Left ventricle myocardium inferior (tissue), 1 donor: ENCODE measurements around the gene CCDC50. TPM values are rescaled to one million over a fixed set of nuclear protein-coding genes. Genes with fewer than 3 reads are reported as not detected.

Experiments
- DNase-seq: peaks from one replicate; pipeline ENCODE4 v3.0.0-alpha.2; 2020
- H3K27ac ChIP-seq: fragments of 200-600 bp; replicated peaks from 2 replicates; pipeline ENCODE4 v1.8.0; 2021
- H3K27me3 ChIP-seq: fragments of 200-600 bp; 2 replicates; pipeline ENCODE4 v1.8.0; 2021; ENCODE audit warnings: low read depth
- H3K36me3 ChIP-seq: fragments of 200-600 bp; 2 replicates; pipeline ENCODE4 v1.8.0; 2021
- H3K4me1 ChIP-seq: fragments of 200-600 bp; 2 replicates; pipeline ENCODE4 v1.8.0; 2021
- H3K4me3 ChIP-seq: fragments of 200-600 bp; 2 replicates; pipeline ENCODE4 v1.8.0; 2021; ENCODE audit warnings: mild to moderate bottlenecking, moderate library complexity
- H3K9me3 ChIP-seq: fragments of 200-600 bp; replicated peaks from 2 replicates; pipeline ENCODE4 v1.8.0; 2021
- intact Hi-C: fragments of 100-400 bp; cut with micrococcal nuclease; formaldehyde crosslinking; loops from one replicate; pipeline ENCODE4 v1.11.0; 2022
- total RNA-seq: library from RNA; stranded (reverse); fragmentation: NEBNext Ultra II Directional; extraction: Animal tissue kit (Norgen Biotek cat#: 25700); gene quantifications from one replicate; pipeline ENCODE4 v1.2.1, GENCODE V29; 2021
- TF ChIP-seq, protein P1 (sequence below): fragments of 200-600 bp; IDR thresholded peaks from 2 replicates; pipeline ENCODE4 v1.8.0; 2021; ENCODE audit warnings: antibody characterized with exemption, mild to moderate bottlenecking, borderline replicate concordance
- donor health status: DM: no; HTN: yes; CAD: no; lungs with severe emphysema.

CCDC50 gene
- total RNA-seq, 1 donor from 2014 or later: 52.1 TPM

DNA sequence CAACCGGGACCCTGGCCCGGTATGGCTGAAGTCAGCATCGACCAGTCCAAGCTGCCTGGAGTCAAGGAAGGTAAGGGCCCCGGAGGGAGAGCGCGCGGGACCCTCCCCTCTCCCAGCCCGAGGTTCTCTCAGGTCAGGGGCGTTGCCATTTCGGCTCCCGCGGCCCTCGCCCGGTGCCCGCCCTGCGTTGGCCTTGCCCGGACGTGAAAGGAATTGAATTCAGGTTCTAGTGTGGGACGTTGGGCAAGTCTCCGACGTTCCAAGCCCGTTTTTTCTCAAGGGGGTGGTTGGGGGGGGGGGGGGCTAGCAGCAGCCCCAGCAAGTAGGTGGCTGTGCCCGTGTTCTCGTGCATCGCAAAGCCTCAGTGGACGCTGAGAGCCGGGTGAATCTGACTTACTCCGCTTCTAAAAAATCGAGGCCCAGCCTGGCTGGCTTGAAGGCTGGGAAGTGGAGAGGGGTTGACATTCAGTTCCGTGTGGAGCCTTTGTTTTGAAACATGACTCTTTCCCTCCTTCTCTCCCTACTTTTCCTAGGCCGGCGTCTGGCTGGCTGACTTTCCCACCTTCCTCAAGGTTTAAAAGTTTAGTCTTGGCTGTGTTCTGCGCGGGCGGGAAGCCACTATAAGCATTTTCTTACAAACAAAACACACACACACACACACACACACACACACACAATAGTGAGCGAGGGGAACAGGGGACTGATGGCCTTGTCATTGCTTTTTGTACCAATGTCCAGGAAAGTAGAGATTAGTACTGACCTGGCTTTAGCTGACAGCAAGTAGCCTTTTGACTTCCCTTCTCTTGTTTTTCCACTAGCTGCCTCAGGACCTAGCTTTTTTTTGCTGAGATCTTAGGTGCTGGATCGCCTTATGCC is 698 bp downstream of the CCDC50 start, which contains the start of gene UTS2B:
Gene UTS2B, minus strand, starts transcription at position 873 of the 876 bp plus-strand sequence. CDS start 48,337 bp downstream, outside the sequence.
- peak; percentile 43 for DNase-seq
- Histone ChIP-seq H3K36me3 (no peaks in the 10 kb centered on the region), H3K27me3 (no peaks in the 10 kb centered on the region), H3K9me3 (no peaks in the 10 kb centered on the region), H3K4me1 (peaks cover 66% of the 10 kb centered on the region), H3K4me3 (peak within 1 kb of the TSS; percentile 94), H3K27ac (peak within 1 kb of the TSS; percentile 96)
- TF ChIP-seq, protein P1, sequence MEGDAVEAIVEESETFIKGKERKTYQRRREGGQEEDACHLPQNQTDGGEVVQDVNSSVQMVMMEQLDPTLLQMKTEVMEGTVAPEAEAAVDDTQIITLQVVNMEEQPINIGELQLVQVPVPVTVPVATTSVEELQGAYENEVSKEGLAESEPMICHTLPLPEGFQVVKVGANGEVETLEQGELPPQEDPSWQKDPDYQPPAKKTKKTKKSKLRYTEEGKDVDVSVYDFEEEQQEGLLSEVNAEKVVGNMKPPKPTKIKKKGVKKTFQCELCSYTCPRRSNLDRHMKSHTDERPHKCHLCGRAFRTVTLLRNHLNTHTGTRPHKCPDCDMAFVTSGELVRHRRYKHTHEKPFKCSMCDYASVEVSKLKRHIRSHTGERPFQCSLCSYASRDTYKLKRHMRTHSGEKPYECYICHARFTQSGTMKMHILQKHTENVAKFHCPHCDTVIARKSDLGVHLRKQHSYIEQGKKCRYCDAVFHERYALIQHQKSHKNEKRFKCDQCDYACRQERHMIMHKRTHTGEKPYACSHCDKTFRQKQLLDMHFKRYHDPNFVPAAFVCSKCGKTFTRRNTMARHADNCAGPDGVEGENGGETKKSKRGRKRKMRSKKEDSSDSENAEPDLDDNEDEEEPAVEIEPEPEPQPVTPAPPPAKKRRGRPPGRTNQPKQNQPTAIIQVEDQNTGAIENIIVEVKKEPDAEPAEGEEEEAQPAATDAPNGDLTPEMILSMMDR: no peak
- intact Hi-C loops: loop anchor here (10.0 kb wide), 1 partner anchor 65 kb away; no protein-coding TSS in a partner anchor

DNA sequence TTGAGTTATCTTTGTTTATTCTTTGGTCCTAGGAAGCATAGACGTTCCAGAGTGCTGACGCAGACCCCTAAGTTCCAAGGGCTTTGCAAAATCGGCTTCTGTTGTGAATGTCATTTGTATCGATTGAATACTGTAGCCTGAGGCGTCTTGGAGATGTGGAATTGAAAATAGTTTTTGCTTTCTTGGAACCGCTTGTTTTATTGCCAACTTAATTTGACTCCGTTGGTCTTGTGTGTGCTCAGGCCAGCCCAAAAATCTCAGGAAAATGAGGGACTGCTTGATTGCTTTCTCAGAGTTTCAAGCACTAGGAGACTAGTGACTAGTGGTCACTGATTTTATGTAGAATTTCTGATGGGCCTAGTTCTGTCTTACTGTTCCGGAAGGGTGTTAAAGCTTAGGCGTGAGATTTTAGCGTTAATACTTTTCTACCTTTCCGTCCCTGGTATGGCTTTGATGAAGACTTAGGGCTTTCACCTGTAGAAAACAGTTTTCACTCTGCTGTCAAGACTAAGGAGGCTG is 1.4 kb downstream of the CCDC50 start:
- TF ChIP-seq, protein P1: no peak
- Histone ChIP-seq H3K4me1 (peaks cover 73% of the 10 kb centered on the region), H3K27ac (peak overlapping the region; percentile 96), H3K9me3 (no peaks in the 10 kb centered on the region), H3K4me3 (peak overlapping the region; percentile 94), H3K36me3 (no peaks in the 10 kb centered on the region), H3K27me3 (no peaks in the 10 kb centered on the region)
- no peak for DNase-seq
- intact Hi-C loops: loop anchor here (10.0 kb wide), 1 partner anchor 64 kb away; no protein-coding TSS in a partner anchor

DNA sequence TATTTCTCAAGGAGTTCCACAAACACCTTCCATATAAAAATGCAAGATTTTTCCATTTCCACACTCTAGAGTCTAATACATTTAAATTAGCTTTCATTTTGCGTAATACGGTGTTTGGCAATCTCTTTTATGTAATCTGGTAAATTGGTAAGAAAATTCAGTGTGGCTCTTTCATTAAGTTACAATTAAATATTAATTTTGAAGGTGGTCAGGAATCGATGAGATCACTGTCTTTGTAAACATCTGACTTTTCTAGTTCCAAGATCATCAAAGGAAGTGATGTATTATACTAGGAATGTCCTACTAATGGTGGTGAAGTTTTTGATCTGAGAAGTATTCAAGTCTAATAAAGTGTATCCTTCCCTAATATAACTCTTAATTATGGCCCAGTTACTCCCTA is 2.2 kb downstream of the CCDC50 start:
- TF ChIP-seq, protein P1: no peak
- Histone ChIP-seq H3K9me3 (no peaks in the 10 kb centered on the region), H3K4me3 (peak overlapping the region; percentile 94), H3K27ac (peak overlapping the region; percentile 96), H3K27me3 (no peaks in the 10 kb centered on the region), H3K36me3 (no peaks in the 10 kb centered on the region), H3K4me1 (peaks cover 81% of the 10 kb centered on the region)
- no peak for DNase-seq
- intact Hi-C loops: loop anchor here (10.0 kb wide), 1 partner anchor 63 kb away; no protein-coding TSS in a partner anchor

DNA sequence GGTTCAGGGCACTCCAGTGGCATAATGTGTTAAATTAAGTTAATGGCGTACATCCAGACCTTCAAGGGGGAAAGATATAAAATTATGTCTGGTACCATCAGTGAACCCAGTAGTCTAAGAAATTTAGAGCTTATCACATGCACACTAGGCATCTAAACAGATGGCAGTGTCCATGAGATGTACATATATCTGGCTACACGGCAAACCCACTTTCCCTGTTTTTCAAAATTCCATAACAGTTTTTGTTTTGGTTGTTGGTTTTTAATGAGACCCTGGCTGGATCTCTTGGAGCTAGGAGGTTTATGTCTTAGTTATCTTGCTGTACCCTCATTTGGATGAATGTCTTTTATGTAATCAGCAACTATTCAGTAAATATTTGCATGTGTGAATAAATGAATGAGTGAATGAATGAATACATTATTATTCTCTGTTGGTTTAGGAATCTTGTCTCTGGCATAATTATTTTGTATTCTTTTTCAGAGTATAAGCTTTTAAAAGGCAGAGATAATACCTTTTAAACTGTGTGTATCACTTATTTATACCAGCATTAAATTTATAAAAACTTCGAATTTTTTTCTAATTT is 4.2 kb downstream of the CCDC50 start:
- Histone ChIP-seq H3K27me3 (no peaks in the 10 kb centered on the region), H3K36me3 (no peaks in the 10 kb centered on the region), H3K9me3 (no peaks in the 10 kb centered on the region), H3K4me1 (peaks cover 96% of the 10 kb centered on the region), H3K4me3 (peak overlapping the region; percentile 94), H3K27ac (peak overlapping the region; percentile 96)
- TF ChIP-seq, protein P1: no peak
- DNase-seq: no peak
- intact Hi-C loops: loop anchor here (10.0 kb wide), 1 partner anchor 61 kb away; no protein-coding TSS in a partner anchor

DNA sequence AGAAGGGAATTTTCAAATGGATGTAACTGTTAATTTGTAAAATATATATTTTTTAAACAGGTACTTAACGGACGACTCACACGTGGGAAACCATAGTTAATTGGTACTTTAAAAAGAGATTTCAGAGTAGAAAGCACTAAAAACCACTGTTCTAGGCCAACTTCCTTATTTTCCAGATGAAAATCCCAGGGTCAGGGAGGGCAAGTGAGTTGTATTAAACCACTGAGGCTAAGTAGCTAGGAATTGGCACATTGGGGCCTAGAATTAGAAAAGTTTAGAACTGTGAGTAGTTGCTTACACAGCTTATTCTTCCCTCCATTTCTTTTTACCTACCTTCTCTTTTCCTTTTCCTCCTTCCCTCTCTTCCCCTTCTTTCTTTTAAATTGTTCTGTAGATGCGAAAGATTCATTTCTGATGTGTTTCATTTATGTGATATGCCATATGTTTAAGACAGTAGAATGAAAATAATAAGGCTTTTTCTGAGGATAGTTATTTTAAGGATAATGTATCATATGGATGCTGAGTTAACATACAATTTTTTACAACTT is 5.2 kb downstream of the CCDC50 start:
- Histone ChIP-seq H3K9me3 (no peaks in the 10 kb centered on the region), H3K36me3 (no peaks in the 10 kb centered on the region), H3K4me1 (peaks cover 96% of the 10 kb centered on the region), H3K4me3 (no peak overlapping the region), H3K27ac (no peak overlapping the region), H3K27me3 (no peaks in the 10 kb centered on the region)
- TF ChIP-seq, protein P1: no peak
- intact Hi-C loops: loop anchor here (10.0 kb wide), 1 partner anchor 60 kb away; no protein-coding TSS in a partner anchor
- no peak for DNase-seq
